ENCODE results near the gene LAG3. TPM values are rescaled to one million over a fixed set of nuclear protein-coding genes. Genes with fewer than 3 reads are reported as not detected.

Gene LAG3
- total RNA-seq, 1 experiment from 2014 or later: 1.9 TPM

- BruUV-seq (replicated peaks): no TSS peak
- peak overlapping the region; percentile 87 for H3K4me3 ChIP-seq (ENCODE audit: low read depth, low read length)
Observed at GRCh38 chr12:6768437-6768914, 3.8 kb upstream of the LAG3 start.

DNA sequence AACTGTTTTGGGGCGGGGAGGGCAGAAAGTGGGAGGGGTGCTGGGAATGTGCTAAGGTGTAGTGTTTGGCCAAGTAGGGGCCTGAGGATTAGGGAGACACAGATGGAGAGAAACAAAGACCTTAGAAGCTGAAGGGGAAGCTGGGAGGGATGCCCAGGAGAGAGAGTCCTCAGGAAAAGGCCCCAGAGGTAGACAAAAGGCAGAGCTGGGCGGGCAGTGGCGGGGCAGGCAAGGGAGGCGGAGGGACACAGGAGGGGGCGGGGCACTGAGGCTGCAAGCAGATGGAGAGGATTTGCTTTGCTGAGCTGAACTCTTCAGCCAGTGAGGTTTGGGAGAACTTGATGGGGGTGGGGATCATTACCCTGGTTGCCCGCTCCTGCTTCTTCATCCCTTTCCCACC lies 3.3 kb upstream of the LAG3 start:
- H3K27me3 ChIP-seq (replicated peaks; ENCODE audit: control insufficient read depth, insufficient read depth, low read length): no peaks in the 10 kb centered on the region
- H3K9me3 ChIP-seq: no peaks in the 10 kb centered on the region
- CTCF ChIA-PET: interaction anchor here (0.6 to 3.0 kb wide), 2 partner anchors 16 to 59 kb away, joined by 4 to 18 read pairs; partner anchors contain the start of gene MLF2
- Mint-ChIP-seq H3K27me3 (ENCODE audit: insufficient read depth, unreplicated experiment) (no peaks in the 10 kb centered on the region), H3K4me1 (ENCODE audit: low read depth, unreplicated experiment) (peaks cover 44% of the 10 kb centered on the region), H3K4me3 (ENCODE audit: unreplicated experiment) (peak overlapping the region; percentile 92), H3K36me3 (ENCODE audit: insufficient read depth, unreplicated experiment) (peaks cover 24% of the 10 kb centered on the region), H3K9me3 (ENCODE audit: unreplicated experiment) (no peaks in the 10 kb centered on the region), H3K27ac (ENCODE audit: unreplicated experiment) (no peak overlapping the region)
- DNase-seq: peak in 1 of 2 experiments; percentile 51
- no TSS peak for BruUV-seq (replicated peaks)
- POLR2A ChIA-PET: interaction anchor here (0.7 to 1.4 kb wide), 2 partner anchors 15 to 16 kb away, joined by 3 to 6 read pairs; partner anchors contain the start of gene MLF2
- H3K4me3 ChIP-seq (ENCODE audit: low read depth, low read length): peak overlapping the region; percentile 87; the same call in 1 of the 2 replicates
- intact Hi-C loops (cut with micrococcal nuclease; ENCODE audit: unreplicated experiment): no loop called here
- H3K36me3 ChIP-seq (ENCODE audit: control insufficient read depth, insufficient read depth, low read length): peaks cover 10% of the 10 kb centered on the region; the same call in 1 of the 2 replicates
- H3K4me1 ChIP-seq: peaks cover 32% of the 10 kb centered on the region
- no peak for TF ChIP-seq CTCF (IDR thresholded peaks at IDR 0.05; ENCODE audit: insufficient read depth in 1 of 2, low read depth in 1 of 2, low read length in 1 of 2, severe bottlenecking in 1 of 2, unreplicated experiment in 1 of 2)

More at GRCh38 chr12:6768437-6768914, 3.8 kb upstream of the LAG3 start:
- peak overlapping the region; percentile 92 for H3K4me3 Mint-ChIP-seq (ENCODE audit: unreplicated experiment)
- CTCF ChIA-PET: interaction anchor here (0.6 to 3.2 kb wide), 5 partner anchors 10 to 83 kb away, joined by 4 to 27 read pairs (median 12); partner anchors contain the start of genes CDCA3, MLF2 and USP5
- Histone ChIP-seq H3K27me3 (replicated peaks; ENCODE audit: control insufficient read depth, insufficient read depth, low read length) (no peaks in the 10 kb centered on the region), H3K36me3 (ENCODE audit: control insufficient read depth, insufficient read depth, low read length) (peaks cover 10% of the 10 kb centered on the region; the same call in 1 of the 2 replicates), H3K9me3 (no peaks in the 10 kb centered on the region), H3K4me1 (peaks cover 38% of the 10 kb centered on the region)
- POLR2A ChIA-PET: interaction anchor here (1.4 kb wide), 1 partner anchor 15 kb away, joined by 6 read pairs; the partner anchor contains the start of gene MLF2
- peak overlapping the region; percentile 84 for H3K27ac Mint-ChIP-seq (ENCODE audit: unreplicated experiment)
- no peaks in the 10 kb centered on the region for H3K9me3 Mint-ChIP-seq (ENCODE audit: unreplicated experiment)
- peaks cover 46% of the 10 kb centered on the region for H3K4me1 Mint-ChIP-seq (ENCODE audit: low read depth, unreplicated experiment)
- TF ChIP-seq CTCF (IDR thresholded peaks at IDR 0.05; ENCODE audit: insufficient read depth in 1 of 2, low read depth in 1 of 2, low read length in 1 of 2, severe bottlenecking in 1 of 2, unreplicated experiment in 1 of 2): no peak
- H3K27me3 Mint-ChIP-seq (ENCODE audit: insufficient read depth, unreplicated experiment): no peaks in the 10 kb centered on the region
- intact Hi-C loops (cut with micrococcal nuclease; ENCODE audit: unreplicated experiment): no loop called here
- no peak for DNase-seq
- H3K36me3 Mint-ChIP-seq (ENCODE audit: insufficient read depth, unreplicated experiment): peaks cover 25% of the 10 kb centered on the region

- ChIA-PET POLR2A (interaction anchor here (0.7 to 1.4 kb wide), 2 partner anchors 16 to 17 kb away, joined by 3 to 6 read pairs; partner anchors contain the start of gene MLF2), CTCF (interaction anchor here (3.0 kb wide), 1 partner anchor 16 kb away, joined by 18 read pairs; the partner anchor contains the start of gene MLF2)
- peaks cover 26% of the 10 kb centered on the region for H3K4me1 ChIP-seq
- no peak for DNase-seq
- Mint-ChIP-seq H3K27ac (ENCODE audit: unreplicated experiment) (no peak overlapping the region), H3K9me3 (ENCODE audit: unreplicated experiment) (no peaks in the 10 kb centered on the region), H3K4me3 (ENCODE audit: unreplicated experiment) (no peak overlapping the region), H3K27me3 (ENCODE audit: insufficient read depth, unreplicated experiment) (no peaks in the 10 kb centered on the region), H3K4me1 (ENCODE audit: low read depth, unreplicated experiment) (peaks cover 38% of the 10 kb centered on the region), H3K36me3 (ENCODE audit: insufficient read depth, unreplicated experiment) (peaks cover 19% of the 10 kb centered on the region)
- intact Hi-C loops (cut with micrococcal nuclease; ENCODE audit: unreplicated experiment): no loop called here
- H3K27me3 ChIP-seq (replicated peaks; ENCODE audit: control insufficient read depth, insufficient read depth, low read length): no peaks in the 10 kb centered on the region
- H3K9me3 ChIP-seq: no peaks in the 10 kb centered on the region
- H3K4me3 ChIP-seq (ENCODE audit: low read depth, low read length): no peak overlapping the region
- H3K36me3 ChIP-seq (ENCODE audit: control insufficient read depth, insufficient read depth, low read length): peaks cover 10% of the 10 kb centered on the region; the same call in 1 of the 2 replicates
- TF ChIP-seq CTCF (IDR thresholded peaks at IDR 0.05; ENCODE audit: insufficient read depth in 1 of 2, low read depth in 1 of 2, low read length in 1 of 2, severe bottlenecking in 1 of 2, unreplicated experiment in 1 of 2): no peak
- BruUV-seq (replicated peaks): no TSS peak
Observed at GRCh38 chr12:6769666-6770065, 2.7 kb upstream of the LAG3 start.
